ENCODE measurements around the gene CFAP69. TPM values are rescaled to one million over a fixed set of nuclear protein-coding genes. Genes with fewer than 3 reads are reported as not detected.

Gene CFAP69
- total RNA-seq, 3 donors from 2014 or later: 0.20 TPM; not detected in 2

Other genes starting within 250 kb of the CFAP69 start
- under 1 TPM in 2 of 3 donors, not detected in 1; 0.16 to 0.66 TPM for gene STEAP1, start 90.7 kb upstream of the CFAP69 start, total RNA-seq
- under 1 TPM in 2 of 3 donors, not detected in 1; 0.08 to 0.14 TPM for gene STEAP2, start 33.4 kb upstream of the CFAP69 start, total RNA-seq
- not detected for gene FAM237B, start 76.1 kb downstream of the CFAP69 start, total RNA-seq
- gene GTPBP10, start 101.5 kb downstream of the CFAP69 start, total RNA-seq: 10 to 100 TPM; 39.9 to 43.1 (median 42.4) TPM
- gene CLDN12, start 158.3 kb downstream of the CFAP69 start, total RNA-seq: 1 to 10 TPM; 1.1 to 2.3 (median 1.6) TPM
- gene PTTG1IP2, start 224.5 kb downstream of the CFAP69 start, total RNA-seq: not detected